Activated T-cell treated with anti-CD3 and anti-CD28 coated beads, Interleukin-2, amount 50 U/mL, for 72 hours (primary cell): ENCODE results near the gene GPS1. TPM values are rescaled to one million over a fixed set of nuclear protein-coding genes. Genes with fewer than 3 reads are reported as not detected.

Experiments used
- ATAC-seq, 2 donors: fragments of 150-1000 bp; cut with Tn5 transposase; replicated peaks in 1 of 2; 2 replicates each; pipeline ENCODE4 v1.10.0; 2021; ENCODE audit warnings: moderate library complexity in 2 of 2, mild to moderate bottlenecking in 1 of 2
- DNase-seq, 2 donors: peaks; one replicate each; pipeline ENCODE4 v3.0.0; 2021 to 2022; ENCODE audit warnings: mixed read lengths in 1 of 2
- H3K27ac Mint-ChIP-seq: one replicate; pipeline ENCODE4 v1.8.0; 2022; ENCODE audit warnings: mild to moderate bottlenecking, moderate library complexity, mixed read lengths
- H3K27me3 Mint-ChIP-seq: one replicate; pipeline ENCODE4 v1.8.0; 2022; ENCODE audit warnings: low read depth, mixed read lengths
- H3K36me3 Mint-ChIP-seq, 2 donors: one replicate each; pipeline ENCODE4 v1.8.0; 2022; ENCODE audit warnings: mixed read lengths in 2 of 2, mild to moderate bottlenecking in 1 of 2; ENCODE audit not compliant: insufficient read depth in 2 of 2
- H3K4me1 Mint-ChIP-seq: one replicate; pipeline ENCODE4 v1.8.0; 2022; ENCODE audit warnings: low read depth, mixed read lengths
- H3K4me3 Mint-ChIP-seq, 2 donors: one replicate each; pipeline ENCODE4 v1.8.0; 2022; ENCODE audit warnings: mild to moderate bottlenecking in 2 of 2, mixed read lengths in 2 of 2, moderate library complexity in 2 of 2
- H3K9me3 Mint-ChIP-seq, 2 donors: one replicate each; pipeline ENCODE4 v1.8.0; 2022; ENCODE audit warnings: mixed read lengths in 2 of 2
- total RNA-seq, 2 donors: library from RNA; stranded (reverse); gene quantifications; one replicate each; pipeline ENCODE4 v1.2.3, GENCODE V29; 2022

Gene GPS1
- 10 to 100 TPM; 55.1 to 73.5 TPM for total RNA-seq

DNA sequence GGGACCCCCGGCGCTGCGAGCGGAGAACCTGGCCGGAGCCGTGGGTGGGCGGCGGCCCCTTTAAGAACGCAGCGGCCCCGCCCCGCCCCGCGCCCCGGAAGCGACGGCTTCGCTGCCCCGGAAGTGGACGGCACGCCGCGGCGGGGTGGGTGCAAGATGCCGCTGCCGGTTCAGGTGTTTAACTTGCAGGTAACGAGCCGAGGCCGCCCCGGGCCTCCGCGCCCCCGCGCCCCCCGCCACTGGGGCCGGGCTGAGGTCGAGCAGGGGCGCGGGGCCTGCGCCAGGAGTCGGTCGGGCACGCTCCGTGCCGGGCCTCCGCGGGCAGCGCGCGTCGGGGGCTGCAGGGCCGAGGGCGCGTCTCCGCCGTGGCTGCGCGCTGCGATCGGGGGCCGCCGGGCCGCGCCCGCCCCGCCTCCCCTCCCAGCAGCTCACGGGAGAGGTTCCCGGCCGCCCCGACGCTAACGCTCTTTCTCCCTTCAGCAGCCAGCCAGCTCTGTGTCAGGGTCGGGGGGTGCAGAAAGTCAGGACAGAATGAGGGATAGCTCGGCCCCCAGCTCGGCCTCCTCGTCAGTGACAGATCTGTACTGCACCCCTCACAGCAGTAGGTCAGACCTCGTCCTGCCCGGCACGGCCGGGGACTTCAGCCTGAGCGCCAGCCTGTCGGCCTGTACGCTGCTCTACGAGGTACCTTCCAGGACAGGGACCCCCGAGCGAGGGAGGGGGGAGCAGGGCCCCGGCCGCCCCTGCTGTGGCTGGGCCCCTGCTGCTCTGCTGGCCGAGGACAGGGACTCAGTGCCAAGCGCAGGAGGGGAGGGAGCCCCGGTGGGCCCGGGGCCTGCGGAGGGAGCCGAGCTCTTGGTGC lies at the start of gene GPS1, which contains the start of gene RFNG:
GPS1 (plus strand) TSS at position 123 of the 862 bp plus-strand sequence; CDS start at position 157, 34 bp downstream.
RFNG (minus strand) TSS at position 36 of the 862 bp plus-strand sequence. CDS start 45 bp downstream, outside the sequence.
- peak within 1 kb of the TSS; percentile 92 to 95 for H3K4me3 Mint-ChIP-seq
- H3K9me3 Mint-ChIP-seq, result no peaks in the 10 kb centered on the region
- peak within 1 kb of the TSS; percentile 30 for H3K27ac Mint-ChIP-seq
- peaks cover 20% of the 10 kb centered on the region for H3K4me1 Mint-ChIP-seq
- H3K27me3 Mint-ChIP-seq, result no peaks in the 10 kb centered on the region
- H3K36me3 Mint-ChIP-seq, result no peaks in the 10 kb centered on the region
- peak; percentile 91 for ATAC-seq
- peak; percentile 87 to 89 for DNase-seq

DNA sequence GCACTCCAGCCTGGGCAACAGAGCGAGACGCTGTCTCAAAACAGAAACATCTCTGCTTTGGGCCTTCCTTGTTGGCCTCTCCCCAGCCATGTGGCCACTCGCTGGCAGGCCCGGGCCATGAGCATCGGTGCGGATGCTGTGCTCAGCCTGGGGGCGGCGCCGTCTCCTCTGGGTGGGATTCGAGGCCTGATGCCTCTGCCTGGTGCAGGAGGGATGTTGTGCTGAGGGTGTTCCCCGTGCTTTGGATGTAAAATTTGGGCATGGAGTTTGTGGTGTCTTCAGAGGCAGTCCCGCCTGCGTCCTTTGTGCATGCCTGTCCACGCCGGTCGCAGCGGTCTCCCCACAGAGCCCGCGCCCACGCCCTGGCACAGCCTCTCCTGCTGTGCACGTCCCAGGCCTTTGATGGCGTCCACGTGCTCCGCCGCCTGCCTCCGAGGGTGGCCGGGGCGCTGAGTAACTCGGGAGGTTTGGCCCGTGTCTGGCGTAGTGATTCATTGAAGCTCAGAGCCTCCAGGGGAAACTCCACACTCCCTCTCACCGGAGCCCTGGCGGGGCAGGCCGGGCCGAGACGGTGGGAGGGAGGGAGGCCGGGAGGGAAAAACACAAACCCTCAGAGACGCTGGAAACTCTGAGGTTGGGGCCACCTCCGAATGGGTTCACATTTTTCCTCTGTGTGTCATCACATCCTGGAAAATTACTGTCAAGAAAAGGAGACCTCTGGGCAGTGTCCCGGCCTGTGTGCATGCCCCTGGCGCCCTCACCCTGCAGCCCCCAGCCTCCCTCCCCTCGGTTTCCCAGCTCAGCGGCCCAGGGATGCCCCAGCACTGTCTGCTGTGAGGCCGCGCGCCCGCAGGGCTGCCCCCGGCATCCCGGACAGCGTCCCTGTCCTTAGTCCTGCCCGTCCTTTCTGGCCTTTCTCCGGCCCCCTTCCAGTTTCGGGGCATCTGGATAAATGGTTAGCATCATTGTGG lies 48.0 kb upstream of the GPS1 start:
- peak; percentile 23 to 40 for DNase-seq
- H3K4me3 Mint-ChIP-seq, result no peak overlapping the region
- H3K9me3 Mint-ChIP-seq, result no peaks in the 10 kb centered on the region
- H3K27me3 Mint-ChIP-seq, result no peaks in the 10 kb centered on the region
- H3K4me1 Mint-ChIP-seq, result no peaks in the 10 kb centered on the region
- no peaks in the 10 kb centered on the region for H3K36me3 Mint-ChIP-seq
- H3K27ac Mint-ChIP-seq, result no peak overlapping the region
- ATAC-seq, result peak; percentile 59 to 89

DNA sequence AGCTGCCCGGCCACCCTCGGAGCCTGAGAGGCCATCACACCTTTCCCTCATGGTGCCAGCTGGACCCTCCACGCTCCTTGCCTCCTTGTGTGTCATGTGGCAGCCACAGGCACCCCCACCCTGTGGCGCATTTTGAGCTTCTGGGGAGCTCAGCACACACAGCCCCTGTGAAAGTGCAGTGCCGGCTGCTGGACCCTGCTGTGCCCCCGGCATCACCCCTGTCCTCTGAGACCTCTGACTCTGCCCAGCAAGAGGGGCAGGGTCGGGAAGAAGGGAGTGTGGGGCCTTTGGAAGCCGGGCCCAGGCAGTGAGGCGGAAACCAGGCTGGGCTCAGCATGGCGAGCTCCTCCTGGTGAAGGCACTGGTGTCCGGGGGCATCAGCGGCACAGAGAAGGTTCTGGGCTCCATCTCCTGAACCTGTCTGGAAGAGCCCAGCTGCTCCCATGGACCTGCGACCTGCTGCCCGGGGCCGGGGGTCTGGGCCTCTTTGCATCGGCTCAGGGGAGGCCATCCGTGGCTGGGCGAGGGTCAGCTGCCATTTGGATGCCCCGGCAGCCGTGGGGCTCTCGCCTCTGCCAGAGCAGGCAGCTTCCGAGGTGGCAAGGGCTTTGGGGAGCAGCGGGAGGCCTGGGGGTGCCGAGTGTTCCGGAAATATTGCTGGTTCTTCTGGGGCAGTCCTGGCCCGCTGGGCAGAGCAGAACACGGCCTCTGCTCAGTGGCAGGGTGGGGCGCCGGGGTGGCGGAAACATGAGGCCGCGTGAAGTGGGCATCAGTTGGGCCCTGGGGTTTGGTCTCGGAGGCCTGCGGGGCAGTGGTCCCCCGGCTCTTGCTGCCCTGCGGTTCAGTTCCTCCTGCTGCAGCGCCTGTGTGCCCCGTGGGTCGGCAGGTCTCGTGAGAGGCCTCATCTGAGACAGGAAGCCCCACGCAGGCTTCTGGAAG lies 46.9 kb upstream of the GPS1 start:
- no peaks in the 10 kb centered on the region for H3K9me3 Mint-ChIP-seq
- ATAC-seq (no peak), DNase-seq (no peak)
- no peak overlapping the region for H3K27ac Mint-ChIP-seq
- H3K4me3 Mint-ChIP-seq, result no peak overlapping the region
- no peaks in the 10 kb centered on the region for H3K27me3 Mint-ChIP-seq
- H3K36me3 Mint-ChIP-seq, result no peaks in the 10 kb centered on the region
- H3K4me1 Mint-ChIP-seq, result no peaks in the 10 kb centered on the region

DNA sequence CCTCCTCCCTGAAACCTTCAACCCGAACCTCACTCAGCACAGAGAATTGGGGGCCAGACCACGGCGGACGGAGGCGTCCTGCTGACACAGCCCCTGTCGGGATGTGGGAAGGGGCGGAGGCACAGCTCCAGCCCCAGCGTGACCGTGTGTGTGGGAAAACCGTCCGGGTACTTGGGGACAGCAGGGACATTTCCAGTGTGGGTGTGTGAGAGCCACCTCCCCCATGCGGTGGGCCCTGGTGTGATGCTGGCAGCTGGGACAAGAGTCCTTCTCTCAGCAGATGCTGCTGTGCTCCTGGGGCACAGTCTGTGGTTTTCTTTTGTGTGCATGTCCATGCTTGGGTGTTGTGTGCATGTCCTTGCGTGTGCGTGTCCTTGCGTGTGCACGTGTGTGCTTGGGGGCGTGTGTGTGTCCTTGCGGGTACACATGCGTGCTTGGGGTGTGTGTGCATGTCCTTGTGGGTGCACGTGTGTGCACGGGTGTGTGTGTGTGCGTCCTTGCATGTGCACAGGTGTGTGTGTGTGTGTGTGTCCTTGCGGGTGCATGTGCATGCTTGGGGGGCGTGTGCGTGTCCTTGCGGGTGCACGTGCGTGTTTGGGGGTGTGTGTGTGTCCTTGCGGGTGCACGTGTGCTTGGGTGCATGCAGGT lies 45.9 kb upstream of the GPS1 start:
- H3K36me3 Mint-ChIP-seq, result no peaks in the 10 kb centered on the region
- H3K4me1 Mint-ChIP-seq, result no peaks in the 10 kb centered on the region
- H3K27ac Mint-ChIP-seq, result no peak overlapping the region
- DNase-seq, result no peak
- no peak for ATAC-seq
- H3K4me3 Mint-ChIP-seq, result no peak overlapping the region
- no peaks in the 10 kb centered on the region for H3K27me3 Mint-ChIP-seq
- no peaks in the 10 kb centered on the region for H3K9me3 Mint-ChIP-seq

DNA sequence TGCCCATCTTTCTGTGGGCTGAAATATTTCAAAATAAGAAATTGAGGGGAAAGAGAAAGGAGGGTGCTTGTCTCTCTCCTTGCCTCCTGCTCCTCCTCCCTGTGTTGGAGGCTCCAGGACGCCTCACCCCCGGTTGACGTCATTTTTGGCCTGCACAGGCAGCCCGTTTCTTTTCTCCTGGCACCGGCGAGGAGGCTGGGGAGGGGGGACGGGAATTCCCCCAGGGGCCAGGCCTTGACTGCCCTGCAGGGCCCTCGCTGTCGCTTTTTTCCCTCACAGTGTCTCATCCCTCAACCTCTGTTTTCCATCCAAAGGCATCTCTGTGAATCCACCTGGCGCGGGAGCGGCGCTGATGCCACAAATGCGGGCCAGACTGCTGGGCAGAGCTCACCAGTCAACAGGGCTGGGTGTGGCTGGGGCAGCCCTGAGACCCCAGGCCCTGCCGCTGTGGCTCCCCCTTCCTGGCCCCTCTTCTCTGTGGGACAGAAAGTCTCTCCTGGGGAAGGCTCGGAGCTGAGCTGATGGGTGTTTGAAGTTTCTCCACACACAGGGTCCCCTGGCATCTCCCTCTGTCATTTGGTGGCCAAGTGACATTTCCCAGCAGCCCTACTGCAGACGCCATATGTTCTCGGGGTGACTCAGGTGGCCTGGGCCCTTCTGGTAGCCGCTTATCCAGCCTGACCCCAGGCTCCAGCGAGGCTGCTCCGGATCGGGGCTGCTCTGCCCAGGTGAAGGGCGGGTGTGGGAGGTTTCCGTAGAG lies 45.0 kb upstream of the GPS1 start:
- Mint-ChIP-seq H3K4me3 (no peak overlapping the region), H3K9me3 (no peaks in the 10 kb centered on the region), H3K36me3 (no peaks in the 10 kb centered on the region), H3K27ac (no peak overlapping the region), H3K4me1 (no peaks in the 10 kb centered on the region), H3K27me3 (no peaks in the 10 kb centered on the region)
- no peak for ATAC-seq
- DNase-seq, result no peak

DNA sequence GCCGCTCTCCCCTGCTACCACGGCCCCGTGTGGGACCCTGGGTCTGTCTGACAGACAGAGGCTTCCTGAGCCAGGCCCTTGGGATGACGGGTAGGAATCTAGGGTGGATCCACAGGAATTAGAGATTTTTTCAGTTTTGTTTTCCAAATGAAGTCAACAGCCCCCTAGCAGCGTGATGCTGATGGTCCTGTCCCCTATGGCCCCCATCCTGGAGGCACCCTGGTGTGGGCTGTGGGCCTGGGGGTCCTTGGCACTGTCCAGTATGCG lies 44.5 kb upstream of the GPS1 start:
- H3K27me3 Mint-ChIP-seq, result no peaks in the 10 kb centered on the region
- no peak for ATAC-seq
- no peak for DNase-seq
- no peak overlapping the region for H3K27ac Mint-ChIP-seq
- H3K36me3 Mint-ChIP-seq, result no peaks in the 10 kb centered on the region
- no peak overlapping the region for H3K4me3 Mint-ChIP-seq
- no peaks in the 10 kb centered on the region for H3K9me3 Mint-ChIP-seq
- no peaks in the 10 kb centered on the region for H3K4me1 Mint-ChIP-seq

DNA sequence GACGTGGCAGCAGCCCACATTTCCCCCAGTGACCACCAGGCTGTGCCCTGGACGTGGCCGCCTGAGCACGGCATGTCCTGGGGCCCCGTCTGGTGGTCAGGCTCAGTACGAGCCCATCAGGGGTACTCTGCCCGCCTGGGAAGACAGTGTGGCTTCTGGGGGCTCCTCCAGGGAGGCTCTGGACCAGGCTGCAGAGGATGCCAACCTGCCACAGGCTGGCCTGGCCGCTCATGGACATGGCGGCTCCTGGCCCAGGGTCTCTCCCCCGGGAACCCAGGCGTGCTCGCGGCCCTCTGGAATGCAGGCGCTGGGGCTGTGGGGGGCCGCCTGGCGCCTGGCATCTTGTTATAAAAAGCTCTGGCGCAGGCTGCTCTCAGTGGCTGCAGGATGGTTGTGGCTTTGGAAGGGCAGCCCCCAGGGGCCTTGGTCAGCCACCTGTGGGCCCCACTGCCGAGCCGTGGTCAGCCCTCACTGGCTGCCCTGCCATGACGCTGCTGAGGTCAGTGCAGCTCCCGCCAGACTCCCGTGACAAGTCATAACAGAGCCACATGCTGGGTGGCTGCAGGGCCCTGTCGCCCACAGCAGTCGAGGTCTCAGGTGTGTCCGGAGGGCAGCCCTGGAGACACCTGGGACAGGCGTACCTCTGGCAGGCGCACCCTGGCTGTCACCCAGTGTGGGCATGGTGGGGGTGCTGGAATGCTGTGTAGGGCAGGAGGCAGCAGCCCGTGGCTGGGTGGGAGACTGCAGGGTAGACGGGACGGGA lies 44.0 kb upstream of the GPS1 start:
- H3K9me3 Mint-ChIP-seq, result no peaks in the 10 kb centered on the region

DNA sequence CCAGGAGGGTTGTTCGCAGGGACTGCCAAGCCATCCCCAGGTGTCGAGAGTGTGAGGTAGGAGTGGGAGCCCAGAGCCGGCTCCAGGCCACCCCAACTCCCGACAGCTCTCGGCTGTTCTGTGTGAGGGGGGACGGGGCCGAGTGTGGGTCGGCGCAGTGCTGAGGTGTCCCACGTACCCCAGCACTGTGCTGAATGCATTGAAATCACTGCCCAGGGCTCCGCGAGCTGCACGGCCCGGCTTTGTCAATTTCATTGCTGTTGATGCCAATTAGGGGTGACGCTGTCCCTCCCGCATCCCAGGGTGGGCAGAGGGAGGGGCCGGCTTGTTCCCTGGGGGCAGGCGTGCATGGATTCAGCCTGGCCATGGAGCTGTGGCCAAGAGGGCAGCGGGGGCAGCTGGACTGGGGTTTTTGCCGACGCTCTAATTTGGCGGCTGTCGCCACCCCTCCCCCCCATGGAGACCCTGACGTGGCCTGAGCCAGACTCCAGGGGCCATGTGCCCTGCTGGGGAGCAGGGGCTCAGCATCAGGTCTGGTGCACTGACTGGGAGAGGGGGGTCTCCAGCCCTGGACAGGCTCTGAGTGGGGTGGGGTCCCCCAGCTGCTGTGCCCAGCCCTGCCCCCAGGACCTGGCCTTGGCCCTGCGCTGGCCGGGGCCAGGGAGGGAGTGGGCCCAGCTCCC lies 43.3 kb upstream of the GPS1 start:
- ATAC-seq (no peak), DNase-seq (no peak)
- no peak overlapping the region for H3K27ac Mint-ChIP-seq
- no peaks in the 10 kb centered on the region for H3K9me3 Mint-ChIP-seq
- no peaks in the 10 kb centered on the region for H3K27me3 Mint-ChIP-seq
- H3K36me3 Mint-ChIP-seq, result no peaks in the 10 kb centered on the region
- no peak overlapping the region for H3K4me3 Mint-ChIP-seq
- no peaks in the 10 kb centered on the region for H3K4me1 Mint-ChIP-seq

More for the DNA sequence above, 44.0 kb upstream of the GPS1 start:
- Mint-ChIP-seq H3K27ac (no peak overlapping the region), H3K4me3 (no peak overlapping the region), H3K4me1 (no peaks in the 10 kb centered on the region), H3K27me3 (no peaks in the 10 kb centered on the region), H3K36me3 (no peaks in the 10 kb centered on the region)
- ATAC-seq, result no peak
- no peak for DNase-seq

DNA sequence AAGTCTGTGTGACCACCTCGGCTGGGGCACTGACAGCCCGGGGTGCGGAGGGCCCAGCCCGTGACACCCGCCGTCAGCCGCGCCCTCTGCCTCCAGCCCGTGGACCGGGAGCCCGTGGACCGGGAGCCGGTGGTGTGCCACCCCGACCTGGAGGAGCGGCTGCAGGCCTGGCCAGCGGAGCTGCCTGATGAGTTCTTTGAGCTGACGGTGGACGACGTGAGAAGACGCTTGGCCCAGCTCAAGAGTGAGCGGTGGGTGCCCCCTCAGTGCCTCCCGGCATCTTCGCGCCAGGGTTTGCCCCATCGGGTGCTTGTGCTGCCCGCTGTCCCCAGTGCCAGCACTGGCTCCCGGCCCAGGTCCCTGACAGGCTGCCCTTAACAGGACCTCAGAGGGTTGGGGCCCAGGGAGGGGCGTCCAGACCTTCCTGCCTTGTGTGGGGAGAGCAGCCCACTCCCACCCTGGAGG lies 42.7 kb upstream of the GPS1 start:
- Mint-ChIP-seq H3K27me3 (no peaks in the 10 kb centered on the region), H3K36me3 (no peaks in the 10 kb centered on the region), H3K9me3 (no peaks in the 10 kb centered on the region), H3K27ac (no peak overlapping the region), H3K4me3 (no peak overlapping the region), H3K4me1 (no peaks in the 10 kb centered on the region)
- DNase-seq, result no peak
- no peak for ATAC-seq

DNA sequence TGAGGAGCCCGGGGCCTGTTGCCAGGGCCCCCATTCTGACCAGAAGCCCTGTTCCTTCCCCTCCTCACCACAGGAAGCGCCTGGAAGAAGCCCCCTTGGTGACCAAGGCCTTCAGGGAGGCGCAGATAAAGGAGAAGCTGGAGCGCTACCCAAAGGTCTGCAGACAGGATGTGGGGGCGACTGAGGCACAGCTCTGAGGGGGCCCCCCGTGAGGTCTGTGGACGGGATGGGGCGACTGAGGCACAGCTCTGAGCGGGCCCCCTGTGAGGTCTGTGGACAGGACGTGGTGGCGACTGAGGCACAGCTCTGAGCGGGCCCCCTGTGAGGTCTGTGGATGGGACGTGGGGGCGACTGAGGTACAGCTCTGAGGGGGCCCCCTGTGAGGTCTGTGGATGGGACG lies 42.3 kb upstream of the GPS1 start:
- no peaks in the 10 kb centered on the region for H3K9me3 Mint-ChIP-seq
- no peaks in the 10 kb centered on the region for H3K36me3 Mint-ChIP-seq
- H3K4me3 Mint-ChIP-seq, result peak overlapping the region in 1 of 2 donors; percentile 40
- peak in 1 of 2 donors; percentile 30 for DNase-seq
- no peaks in the 10 kb centered on the region for H3K4me1 Mint-ChIP-seq
- H3K27me3 Mint-ChIP-seq, result no peaks in the 10 kb centered on the region
- no peak overlapping the region for H3K27ac Mint-ChIP-seq
- ATAC-seq, result peak in 1 of 2 donors; percentile 58
